ENCODE measurements around the gene ING2.

- TF ChIP-seq HDGF (IDR thresholded peaks at IDR 0.05; ENCODE audit: borderline replicate concordance) (no peak), SUZ12 (IDR thresholded peaks at IDR 0.05) (no peak), ZNF384 (IDR thresholded peaks at IDR 0.05) (no peak), ELF4 (IDR thresholded peaks at IDR 0.05) (no peak), TARDBP (IDR thresholded peaks at IDR 0.05) (no peak), SP1 (IDR thresholded peaks at IDR 0.05) (no peak), FOXK2 (IDR thresholded peaks at IDR 0.05) (no peak), ARNT (IDR thresholded peaks at IDR 0.05) (no peak), NFRKB (IDR thresholded peaks at IDR 0.05) (no peak), FOXA1 (IDR thresholded peaks at IDR 0.05) (no peak), L3MBTL2 (conservative IDR thresholded peaks at IDR 0.05) (no peak)
Measured at GRCh38 chr4:183556947-183557346, 52.1 kb downstream of the ING2 start.

Measured in HEK293T (cell line).